K562 (cell line): ENCODE measurements around the gene IRAG1. TPM values are rescaled to one million over a fixed set of nuclear protein-coding genes. Genes with fewer than 3 reads are reported as not detected.

ENCODE experiments used
- ASH1L ChIP-seq: fragments of 450-650 bp; IDR thresholded peaks from 2 replicates; pipeline ENCODE4 v1.6.1; 2018; ENCODE audit warnings: borderline replicate concordance, mild to moderate bottlenecking, low read depth; ENCODE audit not compliant: partially characterized antibody
- CBX3 ChIP-seq, 2 experiments: IDR thresholded peaks; 1 replicate in 1 of 2; 2 replicates in 1 of 2; pipeline ENCODE4 v1.6.1; 2012; ENCODE audit warnings: inconsistent platforms in 2 of 2, low read length in 2 of 2, borderline replicate concordance in 1 of 2, control low read depth in 1 of 2
- CHD2 ChIP-seq: IDR thresholded peaks from 2 replicates; pipeline ENCODE4 v1.6.1; 2011; ENCODE audit warnings: low read depth, low read length
- COPS2 ChIP-seq: fragments of 450-650 bp; conservative IDR thresholded peaks from 2 replicates; pipeline ENCODE4 v1.6.1; 2016; ENCODE audit warnings: mild to moderate bottlenecking, moderate library complexity
- ELF1 ChIP-seq: fragments of 200-800 bp; sonication (Bioruptor generic); IDR thresholded peaks from 2 replicates; pipeline ENCODE4 v1.6.1; 2016; ENCODE audit warnings: missing genetic modification characterization, missing compliant biosample characterization
- HDAC2 ChIP-seq: fragments of 450-650 bp; IDR thresholded peaks from 2 replicates; pipeline ENCODE4 v1.6.1; 2016; ENCODE audit warnings: mild to moderate bottlenecking
- HINFP ChIP-seq: fragments of 450-650 bp; conservative IDR thresholded peaks from 2 replicates; pipeline ENCODE4 v1.6.1; 2016; ENCODE audit warnings: missing genetic modification characterization, low read depth, mild to moderate bottlenecking, control low read depth, missing compliant biosample characterization
- MCM2 ChIP-seq: fragments of 450-650 bp; IDR thresholded peaks from 2 replicates; pipeline ENCODE4 v1.6.1; 2017; ENCODE audit warnings: low read depth, mild to moderate bottlenecking
- MLLT1 ChIP-seq, 2 experiments: fragments of 450-650 bp; IDR thresholded peaks; 2 replicates each; pipeline ENCODE4 v1.6.1; 2016
- MTA1 ChIP-seq: fragments of 450-650 bp; IDR thresholded peaks from 2 replicates; pipeline ENCODE4 v1.6.1; 2017; ENCODE audit warnings: borderline replicate concordance
- RCOR1 ChIP-seq, 2 experiments: IDR thresholded peaks; 2 replicates each; pipeline ENCODE4 v1.6.1; 2012; ENCODE audit warnings: low read depth in 2 of 2, low read length in 2 of 2, borderline replicate concordance in 1 of 2, improper control_type of control experiment in 1 of 2
- RERE ChIP-seq: sonication (generic); formaldehyde crosslinking; IDR thresholded peaks from 2 replicates; pipeline ENCODE4 v1.8.0; 2023; ENCODE audit warnings: missing genetic modification reagents, mild to moderate bottlenecking, borderline replicate concordance
- U2AF2 ChIP-seq: fragments of 200-400 bp; formaldehyde crosslinking; optimal IDR thresholded peaks from 2 replicates; pipeline ENCODE3; 2017; ENCODE audit warnings: low read depth, mild to moderate bottlenecking, low read length
- ZBTB2 ChIP-seq: fragments of 450-650 bp; IDR thresholded peaks from 2 replicates; pipeline ENCODE4 v1.6.1; 2016; ENCODE audit warnings: antibody characterized with exemption
- ZNF639 ChIP-seq, 2 experiments: fragments of 200-800 bp in 1 of 2; sonication (Bioruptor generic) in 1 of 2; sonication (generic) in 1 of 2; formaldehyde crosslinking in 1 of 2; IDR thresholded peaks in 1 of 2; conservative IDR thresholded peaks in 1 of 2; 2 replicates each; pipeline versions ENCODE4 v1.5.0 to v1.6.1; 2016 to 2020; ENCODE audit warnings: missing compliant biosample characterization in 1 of 2, missing genetic modification characterization in 1 of 2, missing genetic modification reagents in 1 of 2
- polyA plus RNA-seq, 8 experiments: library from polyadenylated mRNA; depleted of rRNA in 4 of 8; stranded (reverse) in 5 of 8; unstranded in 3 of 8; fragments of >200 nt; fragmentation: Nextera tagmentation in 2 of 8; fragmentation: Illumina TruSeq in 1 of 8; extraction: Ambion mirVana in 2 of 8; extraction: Trizol in 1 of 8; gene quantifications; 2 replicates each; pipeline versions ENCODE4 v1.2.1 to v1.2.3, GENCODE V29; 2011 to 2014; ENCODE audit warnings: inconsistent platforms in 1 of 8, missing spikeins in 1 of 8
- total RNA-seq, 7 experiments: library from RNA; depleted of rRNA in 6 of 7; stranded (reverse); fragments of >200 nt in 6 of 7; fragmentation: Illumina TruSeq in 2 of 7; extraction: Trizol in 2 of 7; gene quantifications; 2 replicates each; pipeline versions ENCODE4 v1.2.1 to v1.2.3, GENCODE V29; 2011 to 2021; ENCODE audit warnings: low replicate concordance in 1 of 7

IRAG1 gene
- total and polyA plus RNA-seq, 9 of the 15 experiments (the other 6 are each of a cell fraction or from before 2014, with no cell fraction given): 0.01 to 0.22 (median 0.09) TPM; not detected in 1

- TF ChIP-seq RERE (CRISPR knock-in tag) (no peak), ZNF639 (CRISPR knock-in tag; conservative IDR thresholded peaks at IDR 0.05 in 1 of 2, IDR thresholded peaks at IDR 0.05 in 1 of 2) (peak in 1 of 2 experiments; percentile 64; a peak in 2 of 4 replicates), ZBTB2 (peak; percentile 77; the same call in 1 of the 2 replicates), RCOR1 (IDR thresholded peaks at IDR 0.05; ENCODE audit: borderline replicate concordance in 1 of 2, low read depth in 2 of 2, low read length in 2 of 2) (peak in 1 of 2 experiments; percentile 90; a peak in 2 of 4 replicates), CHD2 (no peak), HINFP (no peak), CBX3 (IDR thresholded peaks at IDR 0.05; ENCODE audit: borderline replicate concordance in 1 of 2, low read length in 2 of 2) (no peak), MLLT1 (IDR thresholded peaks at IDR 0.05) (no peak), HDAC2 (peak; percentile 77; the same call in 1 of the 2 replicates), MCM2 (no peak), U2AF2 (no peak), ASH1L (no peak), ELF1 (tag) (no peak), COPS2 (no peak), MTA1 (peak; percentile 75; the same call in 1 of the 2 replicates)
Measured at GRCh38 chr11:10742460-10743208, 49.1 kb upstream of the IRAG1 start (continued).
